Endothelial cell of umbilical vein (primary cell): ENCODE data around the gene NBEA. TPM values are rescaled to one million over a fixed set of nuclear protein-coding genes. Genes with fewer than 3 reads are reported as not detected.

ENCODE experiments used
- BruUV-seq: library from RNA; stranded (reverse); fragments of 400-500 nt; replicated peaks from 2 replicates; lab custom pipeline; 2021; lab: Mats Ljungman, UMichigan
- CTCF ChIA-PET: fragments of 300-600, 350-600 bp; sonication (Branson Sonifier 250); formaldehyde crosslinking; loops from one replicate; lab custom pipeline; 2021; ENCODE audit warnings: antibody characterized with exemption, inconsistent platforms; lab: Charles Lee
- POLR2A ChIA-PET: fragments of 300-600, 350-600 bp; sonication (Branson Sonifier 250); formaldehyde crosslinking; loops from one replicate; lab custom pipeline; 2021; ENCODE audit warnings: antibody characterized with exemption, inconsistent platforms; lab: Charles Lee
- DNase-seq: peaks from one replicate; pipeline ENCODE4 v3.0.0-alpha.2; 2011; ENCODE audit warnings: low read depth, low spot score
- FAIRE-seq: peaks from 2 replicates; lab custom pipeline; 2011; peaks lifted over from hg19 to GRCh38; lab: Jason Lieb, UNC
- H2AFZ ChIP-seq: 2 replicates; pipeline ENCODE4 v1.6.0; 2012; ENCODE audit warnings: low read depth, low read length, control low read depth, inconsistent platforms
- H3K27ac ChIP-seq: 2 replicates; pipeline ENCODE4 v1.5.1; 2011; ENCODE audit warnings: low read depth, mild to moderate bottlenecking, control low read depth, low read length, moderate library complexity; ENCODE audit not compliant: insufficient read depth
- H3K27me3 ChIP-seq, 2 experiments: 2 replicates each; pipeline versions ENCODE4 v1.6.0 to v1.6.1; 2011; ENCODE audit warnings: low read length in 2 of 2, mixed read lengths in 1 of 2; ENCODE audit not compliant: control insufficient read depth in 2 of 2, insufficient read depth in 2 of 2
- H3K36me3 ChIP-seq, 2 experiments: 2 replicates in 1 of 2; 3 replicates in 1 of 2; pipeline ENCODE4 v1.5.1; 2011; ENCODE audit warnings: low read length in 2 of 2, mild to moderate bottlenecking in 1 of 2, moderate library complexity in 1 of 2; ENCODE audit not compliant: control insufficient read depth in 2 of 2, insufficient read depth in 2 of 2; ENCODE audit errors: extremely low read depth in 1 of 2
- H3K4me1 ChIP-seq: 3 replicates; pipeline ENCODE4 v1.5.1; 2011; ENCODE audit warnings: mild to moderate bottlenecking, low read length; ENCODE audit not compliant: control insufficient read depth, insufficient read depth; ENCODE audit errors: extremely low read depth
- H3K4me2 ChIP-seq: 2 replicates; pipeline ENCODE4 v1.6.1; 2011; ENCODE audit warnings: low read length, control low read depth, mixed read lengths; ENCODE audit not compliant: insufficient read depth
- H3K4me3 ChIP-seq, 3 experiments: fragments of 200-600 bp in 1 of 3; sonication (generic), shearing (Covaris generic) in 1 of 3; replicated peaks in 1 of 3; 2 replicates each; pipeline ENCODE4 v1.5.1; 2011 to 2016; ENCODE audit warnings: control low read depth in 3 of 3, low read length in 3 of 3, mild to moderate bottlenecking in 2 of 3, inconsistent platforms in 1 of 3, low read depth in 1 of 3, moderate library complexity in 1 of 3; ENCODE audit not compliant: insufficient read depth in 1 of 3
- H3K79me2 ChIP-seq: 2 replicates; pipeline ENCODE4 v1.6.0; 2012; ENCODE audit warnings: low read length, inconsistent platforms; ENCODE audit not compliant: control insufficient read depth, insufficient read depth
- H3K9ac ChIP-seq: replicated peaks from 2 replicates; pipeline ENCODE3; 2011; ENCODE audit warnings: low read length, control low read depth; ENCODE audit not compliant: insufficient read depth; ENCODE audit errors: extremely low read depth
- H3K9me1 ChIP-seq: replicated peaks from 3 replicates; pipeline ENCODE4 v1.6.0; 2011; ENCODE audit warnings: mild to moderate bottlenecking, low read length; ENCODE audit not compliant: control insufficient read depth, insufficient read depth; ENCODE audit errors: extremely low read depth
- H3K9me3 ChIP-seq: replicated peaks from 2 replicates; pipeline ENCODE4 v1.5.1; 2012; ENCODE audit warnings: low read length, inconsistent platforms; ENCODE audit not compliant: control insufficient read depth, insufficient read depth
- H4K20me1 ChIP-seq: replicated peaks from 2 replicates; pipeline ENCODE3; 2011; ENCODE audit warnings: mild to moderate bottlenecking, low read length; ENCODE audit not compliant: control insufficient read depth, insufficient read depth; ENCODE audit errors: extremely low read depth
- CTCF ChIP-seq, 2 donors: IDR thresholded peaks; 1 replicate in 1 of 2; 2 replicates in 1 of 2; pipeline ENCODE4 v1.5.1; 2011; ENCODE audit warnings: low read length in 2 of 2, mild to moderate bottlenecking in 2 of 2, moderate library complexity in 2 of 2, control low read depth in 1 of 2, inconsistent platforms in 1 of 2, low read depth in 1 of 2; ENCODE audit not compliant: insufficient read depth in 1 of 2; ENCODE audit errors: extremely low read depth in 1 of 2
- EZH2 ChIP-seq: IDR thresholded peaks from 2 replicates; pipeline ENCODE4 v1.6.1; 2012; ENCODE audit warnings: borderline replicate concordance, low read depth, mild to moderate bottlenecking, moderate library complexity, low read length, inconsistent platforms; ENCODE audit not compliant: severe bottlenecking
- FOS ChIP-seq: IDR thresholded peaks from 2 replicates; pipeline ENCODE4 v1.6.1; 2011; ENCODE audit warnings: mild to moderate bottlenecking, low read length, moderate library complexity, borderline replicate concordance; ENCODE audit not compliant: insufficient read depth
- GATA2 ChIP-seq: IDR thresholded peaks from 2 replicates; pipeline ENCODE4 v1.7.0; 2011; ENCODE audit warnings: low read depth, mild to moderate bottlenecking, moderate library complexity, mixed read lengths, low read length; ENCODE audit not compliant: insufficient read length, insufficient read depth
- JUN ChIP-seq: IDR thresholded peaks from 2 replicates; pipeline ENCODE4 v1.6.1; 2011; ENCODE audit warnings: borderline replicate concordance, low read depth; ENCODE audit not compliant: insufficient read length, insufficient read depth
- MYC ChIP-seq: IDR thresholded peaks from one replicate; pipeline ENCODE4 v1.6.1; 2011; ENCODE audit warnings: mild to moderate bottlenecking, low read depth, low read length
- POLR2A ChIP-seq: IDR thresholded peaks from 2 replicates; pipeline ENCODE4 v1.6.1; 2012; ENCODE audit warnings: low read depth, mild to moderate bottlenecking, control low read depth, low read length
- POLR2AphosphoS5 ChIP-seq: IDR thresholded peaks from 2 replicates; pipeline ENCODE4 v1.6.1; 2012; ENCODE audit warnings: low read depth, mild to moderate bottlenecking, control low read depth, low read length, moderate library complexity; ENCODE audit not compliant: insufficient read depth
- dilution Hi-C: fragments of 300-500 bp; cut with MboI; formaldehyde crosslinking; loops from one replicate; pipeline ENCODE4 v1.15.0; 2019; ENCODE audit warnings: low sequenced_read_pairs; ENCODE audit not compliant: extremely low pct_ligation_motif_present
- intact Hi-C: fragments of 100-400 bp; cut with micrococcal nuclease; formaldehyde crosslinking; loops from one replicate; pipeline ENCODE4 v1.10.0; 2022
- polyA plus RNA-seq, 4 experiments: library from polyadenylated mRNA; depleted of rRNA in 3 of 4; stranded (reverse) in 3 of 4; unstranded in 1 of 4; fragments of >200 nt; gene quantifications; 2 replicates each; pipeline versions ENCODE4 v1.2.1 to v1.2.3, GENCODE V29; 2011 to 2012; ENCODE audit warnings: missing spikeins in 1 of 4
- total RNA-seq: library from RNA; stranded (reverse); gene quantifications from 2 replicates; pipeline ENCODE4 v1.2.3, GENCODE V29; 2021
- TF ChIP-seq, protein P1 (sequence below): IDR thresholded peaks from 2 replicates; pipeline ENCODE4 v1.6.1; 2011; ENCODE audit not compliant: insufficient read depth, insufficient read length

The NBEA gene
- total and polyA plus RNA-seq, 2 donors (not counting 3 experiments of a cell fraction or from before 2014, with no cell fraction given): 3.0 to 4.8 TPM

DNA sequence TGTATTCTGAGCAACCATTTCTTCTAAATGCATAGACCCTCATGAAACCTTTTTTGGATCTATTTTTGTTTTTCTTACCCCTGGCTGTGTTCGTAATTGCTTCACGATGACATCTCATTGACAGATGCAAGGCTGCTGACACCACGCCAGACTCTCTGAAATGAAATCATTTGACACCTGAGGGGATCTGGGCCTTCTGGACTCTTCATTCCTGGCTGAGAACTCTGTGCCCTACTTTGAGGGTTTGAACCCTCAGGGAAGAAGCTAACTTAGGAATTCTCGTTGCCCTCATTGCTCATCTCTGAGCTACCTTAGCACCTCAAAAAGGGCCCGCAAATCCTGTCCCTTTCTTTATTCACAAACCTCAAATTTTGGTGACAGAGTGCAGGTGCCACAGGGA lies 40.5 kb upstream of the NBEA start:
- no peaks in the 10 kb centered on the region for H3K4me1 ChIP-seq
- intact Hi-C loops (no loop called here), dilution Hi-C loops (no loop called here)
- no peaks in the 10 kb centered on the region for H3K9me3 ChIP-seq
- no peak for TF ChIP-seq GATA2
- TF ChIP-seq POLR2AphosphoS5: no peak
- TF ChIP-seq EZH2: no peak
- no peak for TF ChIP-seq JUN
- TF ChIP-seq, protein P1, sequence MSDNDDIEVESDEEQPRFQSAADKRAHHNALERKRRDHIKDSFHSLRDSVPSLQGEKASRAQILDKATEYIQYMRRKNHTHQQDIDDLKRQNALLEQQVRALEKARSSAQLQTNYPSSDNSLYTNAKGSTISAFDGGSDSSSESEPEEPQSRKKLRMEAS: no peak
- TF ChIP-seq POLR2A: no peak
- TF ChIP-seq FOS: no peak
- no peak for TF ChIP-seq CTCF (IDR thresholded peaks at IDR 0.05; ENCODE audit: extremely low read depth in 1 of 2, insufficient read depth in 1 of 2, low read depth in 1 of 2, low read length in 2 of 2)
- no peak for TF ChIP-seq MYC
- DNase-seq (no peak), FAIRE-seq (no peak)
- no peak overlapping the region for H3K9ac ChIP-seq
- CTCF ChIA-PET: no interaction called here
- no peak overlapping the region for H3K27ac ChIP-seq
- no peaks in the 10 kb centered on the region for H3K79me2 ChIP-seq
- no peak overlapping the region for H3K4me3 ChIP-seq
- no peak overlapping the region for H3K4me2 ChIP-seq
- H4K20me1 ChIP-seq: no peaks in the 10 kb centered on the region
- POLR2A ChIA-PET: no interaction called here
- no TSS peak for BruUV-seq
- no peaks in the 10 kb centered on the region for H3K36me3 ChIP-seq
- H2AFZ ChIP-seq: no peak overlapping the region
- H3K9me1 ChIP-seq: no peaks in the 10 kb centered on the region
- peaks cover 0 to 2% of the 10 kb centered on the region in 2 experiments for H3K27me3 ChIP-seq
